Measurements from ENCODE around the gene ATG4D.
A peak's percentile ranks its signal among the peaks of the same experiment; 100 is the strongest.

The ATG4D gene

DNA sequence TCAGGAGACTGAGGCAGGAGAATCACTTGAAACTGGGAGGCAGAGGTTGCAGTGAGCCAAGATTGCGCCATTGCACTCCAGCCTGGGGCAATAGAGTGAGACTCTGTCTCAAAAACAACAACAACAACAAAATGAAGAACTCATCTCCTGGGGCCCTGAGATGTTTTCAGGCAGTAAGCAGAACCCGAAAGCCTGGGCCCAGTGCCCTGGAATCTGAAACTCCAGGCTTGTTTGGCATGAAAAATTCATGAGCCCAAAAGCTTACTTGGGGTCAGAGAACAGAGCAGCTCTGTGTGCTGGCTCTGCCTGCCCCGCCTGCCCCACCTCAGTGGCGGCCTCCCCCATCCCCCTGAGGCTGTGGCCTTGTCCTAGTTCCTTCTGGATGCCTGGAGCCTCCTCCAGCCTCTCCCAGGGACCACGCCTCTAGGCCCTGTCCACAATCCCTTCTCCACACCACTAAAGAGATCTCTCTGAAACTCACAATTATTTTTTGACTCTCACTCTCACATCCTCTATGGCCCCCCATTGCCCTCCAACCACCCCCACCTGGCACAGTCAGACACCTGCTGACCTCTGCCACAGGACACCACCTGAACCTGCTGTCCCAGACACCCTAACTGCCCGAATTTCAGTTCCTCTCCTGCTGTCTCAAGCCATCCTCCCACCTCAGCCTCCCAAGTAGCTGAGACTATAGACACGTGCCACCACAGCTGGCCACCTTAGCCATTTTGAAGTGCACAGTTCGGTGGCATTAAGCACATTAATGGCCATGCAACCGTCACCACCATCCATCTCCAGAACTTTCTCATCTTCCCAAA is 50.3 kb downstream of the ATG4D start:
- no peaks in the 10 kb centered on the region for H3K9me3 ChIP-seq (ENCODE audit: control insufficient read depth in 1 of 2, low read length in 2 of 2)
- H3K36me3 ChIP-seq (ENCODE audit: control insufficient read depth in 1 of 2, insufficient read depth in 2 of 2, low read length in 2 of 2) = no peaks in the 10 kb centered on the region
- H3K4me3 ChIP-seq (ENCODE audit: low read depth in 1 of 2, low read length in 2 of 2) = no peak overlapping the region
- no peak overlapping the region for H3K27ac ChIP-seq (ENCODE audit: low read depth, low read length)
- no peak overlapping the region for H3K9ac ChIP-seq (ENCODE audit: low read depth in 1 of 2, low read length in 2 of 2)
- peaks cover 6 to 18% of the 10 kb centered on the region in 2 donors for H3K4me1 ChIP-seq (ENCODE audit: control insufficient read depth in 1 of 2, insufficient read depth in 2 of 2, low read length in 2 of 2)
- no peaks in the 10 kb centered on the region for H3K27me3 ChIP-seq (ENCODE audit: control insufficient read depth in 1 of 2, insufficient read depth in 2 of 2, low read length in 2 of 2)

DNA sequence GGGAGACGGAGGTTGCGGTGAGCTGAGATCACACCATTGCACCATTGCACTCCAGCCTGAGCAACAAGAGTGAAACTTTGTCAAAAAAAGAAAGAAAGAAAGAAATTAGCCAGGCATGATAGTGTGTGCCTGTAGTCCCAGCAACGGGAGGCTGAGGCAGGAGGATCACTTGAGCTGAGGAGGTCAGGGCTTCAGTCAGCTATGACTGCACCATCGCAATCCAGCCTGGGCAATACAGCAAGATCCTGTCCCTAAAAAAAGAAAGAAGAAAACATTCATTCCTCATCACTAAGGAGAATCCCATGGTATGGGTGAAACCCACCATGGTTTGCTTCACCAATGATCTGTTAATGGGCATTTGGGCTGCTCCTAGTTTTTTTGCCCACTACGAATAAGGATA is 56.4 kb downstream of the ATG4D start:
- Histone ChIP-seq H3K27me3 (ENCODE audit: control insufficient read depth in 1 of 2, insufficient read depth in 2 of 2, low read length in 2 of 2) (no peaks in the 10 kb centered on the region), H3K27ac (ENCODE audit: low read depth, low read length) (no peak overlapping the region), H3K9me3 (ENCODE audit: control insufficient read depth in 1 of 2, low read length in 2 of 2) (no peaks in the 10 kb centered on the region), H3K4me3 (ENCODE audit: low read depth in 1 of 2, low read length in 2 of 2) (no peak overlapping the region), H3K36me3 (ENCODE audit: control insufficient read depth in 1 of 2, insufficient read depth in 2 of 2, low read length in 2 of 2) (no peaks in the 10 kb centered on the region), H3K9ac (ENCODE audit: low read depth in 1 of 2, low read length in 2 of 2) (no peak overlapping the region), H3K4me1 (ENCODE audit: control insufficient read depth in 1 of 2, insufficient read depth in 2 of 2, low read length in 2 of 2) (peaks cover 0 to 22% of the 10 kb centered on the region in 2 donors)

DNA sequence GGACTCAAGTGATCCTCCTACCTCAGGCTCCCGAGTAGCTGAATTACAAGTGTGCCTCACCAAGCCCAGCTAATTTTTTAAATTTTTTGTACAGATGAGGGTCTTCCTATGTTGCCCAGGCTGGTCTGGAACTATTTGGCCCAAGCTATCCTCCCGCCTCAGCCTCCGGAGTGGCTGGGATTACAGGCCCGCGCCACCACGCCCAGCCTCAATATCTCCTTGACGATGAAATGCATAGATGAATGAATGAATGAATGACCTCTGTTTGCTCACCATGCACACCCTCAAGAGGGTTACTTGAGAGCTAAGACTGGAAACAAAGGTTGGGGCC is 58.3 kb downstream of the ATG4D start:
- Histone ChIP-seq H3K27me3 (ENCODE audit: control insufficient read depth in 1 of 2, insufficient read depth in 2 of 2, low read length in 2 of 2) (no peaks in the 10 kb centered on the region), H3K27ac (ENCODE audit: low read depth, low read length) (no peak overlapping the region), H3K9ac (ENCODE audit: low read depth in 1 of 2, low read length in 2 of 2) (no peak overlapping the region), H3K4me3 (ENCODE audit: low read depth in 1 of 2, low read length in 2 of 2) (peak overlapping the region in 1 of 2 donors; percentile 22), H3K9me3 (ENCODE audit: control insufficient read depth in 1 of 2, low read length in 2 of 2) (no peaks in the 10 kb centered on the region), H3K36me3 (ENCODE audit: control insufficient read depth in 1 of 2, insufficient read depth in 2 of 2, low read length in 2 of 2) (no peaks in the 10 kb centered on the region), H3K4me1 (ENCODE audit: control insufficient read depth in 1 of 2, insufficient read depth in 2 of 2, low read length in 2 of 2) (peaks cover 0 to 16% of the 10 kb centered on the region in 2 donors)

DNA sequence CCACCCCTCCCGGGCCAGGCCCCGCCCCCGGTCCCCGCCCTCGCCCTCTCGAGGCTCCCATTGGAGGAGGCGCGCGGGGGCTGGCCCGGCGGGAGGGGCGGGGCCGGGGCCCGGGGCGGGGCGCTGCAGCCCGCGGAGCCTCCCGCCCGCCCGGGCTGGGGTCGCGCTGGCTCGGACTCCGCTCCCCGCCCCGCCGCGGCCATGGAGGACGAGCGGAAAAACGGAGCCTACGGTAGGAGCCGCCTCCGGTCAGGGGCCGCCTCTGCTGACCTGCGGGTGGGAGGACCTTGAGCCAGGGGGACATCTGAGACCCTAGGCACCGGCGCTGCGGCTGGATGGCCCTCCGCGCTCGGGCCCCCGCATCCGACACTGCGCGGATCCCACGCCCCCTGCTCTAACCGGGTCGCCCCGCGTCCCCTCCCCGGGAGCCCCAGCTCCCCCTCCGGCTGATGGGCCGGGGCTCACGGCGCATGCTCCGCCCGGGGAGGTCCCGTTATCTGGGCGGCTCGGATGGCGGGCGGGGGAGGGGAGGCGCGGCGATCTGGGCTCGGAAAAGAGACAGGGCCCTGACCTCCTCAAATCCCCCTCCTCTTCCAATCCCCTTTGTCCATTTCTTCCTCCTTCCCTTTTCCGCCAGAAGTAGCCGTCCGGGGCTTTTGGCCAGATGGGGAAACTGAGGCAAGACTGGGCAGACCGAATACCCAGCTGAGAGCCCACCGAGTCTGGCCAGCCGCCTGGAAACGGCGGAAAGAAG is 58.8 kb downstream of the ATG4D start:
- Histone ChIP-seq H3K36me3 (ENCODE audit: control insufficient read depth in 1 of 2, insufficient read depth in 2 of 2, low read length in 2 of 2) (no peaks in the 10 kb centered on the region), H3K4me1 (ENCODE audit: control insufficient read depth in 1 of 2, insufficient read depth in 2 of 2, low read length in 2 of 2) (peaks cover 0 to 16% of the 10 kb centered on the region in 2 donors), H3K27ac (ENCODE audit: low read depth, low read length) (peak overlapping the region; percentile 87), H3K9me3 (ENCODE audit: control insufficient read depth in 1 of 2, low read length in 2 of 2) (no peaks in the 10 kb centered on the region), H3K27me3 (ENCODE audit: control insufficient read depth in 1 of 2, insufficient read depth in 2 of 2, low read length in 2 of 2) (no peaks in the 10 kb centered on the region), H3K4me3 (ENCODE audit: low read depth in 1 of 2, low read length in 2 of 2) (peak overlapping the region; percentile 75 to 83), H3K9ac (ENCODE audit: low read depth in 1 of 2, low read length in 2 of 2) (peak overlapping the region; percentile 69 to 76)

All from duodenal mucosa (tissue), 2 donors.